Measurements from ENCODE around the gene TRIM7.

GRCh38 chr5:181198905-181199519 lies 6.0 kb downstream of the TRIM7 start:
- TF ChIP-seq CTCF (IDR thresholded peaks at IDR 0.05), result no peak
- no peak for TF ChIP-seq EZH2 (IDR thresholded peaks at IDR 0.05; ENCODE audit: borderline replicate concordance, insufficient read depth, low read depth, low read length, poor library complexity, severe bottlenecking)
